Fibroblast of lung (primary cell): Measurements from ENCODE around the gene NFIC. TPM values are rescaled to one million over a fixed set of nuclear protein-coding genes. Genes with fewer than 3 reads are reported as not detected.
A peak's percentile ranks its signal among the peaks of the same experiment; 100 is the strongest.

Experiments used
- DNase-seq, 2 donors: peaks; one replicate each; pipeline versions ENCODE4 v3.0.0 to v3.0.0-alpha.2; 2010; ENCODE audit warnings: low read depth in 2 of 2
- H2AFZ ChIP-seq: 2 replicates; pipeline ENCODE4 v1.5.1; 2012; ENCODE audit warnings: low read length, control low read depth, inconsistent platforms
- H3K27ac ChIP-seq: 2 replicates; pipeline ENCODE4 v1.5.1; 2011; ENCODE audit warnings: low read length, control low read depth; ENCODE audit not compliant: insufficient read depth
- H3K27me3 ChIP-seq: 2 replicates; pipeline ENCODE4 v1.5.1; 2011; ENCODE audit warnings: mild to moderate bottlenecking, low read length; ENCODE audit not compliant: control insufficient read depth, insufficient read depth
- H3K36me3 ChIP-seq: 2 replicates; pipeline ENCODE4 v1.5.1; 2011; ENCODE audit warnings: low read length; ENCODE audit not compliant: control insufficient read depth, insufficient read depth
- H3K4me1 ChIP-seq: 2 replicates; pipeline ENCODE4 v1.5.1; 2011; ENCODE audit warnings: low read length; ENCODE audit not compliant: control insufficient read depth, insufficient read depth; ENCODE audit errors: extremely low read depth
- H3K4me2 ChIP-seq: 2 replicates; pipeline ENCODE4 v1.5.1; 2011; ENCODE audit warnings: low read length, control low read depth; ENCODE audit not compliant: insufficient read depth; ENCODE audit errors: extremely low read depth
- H3K4me3 ChIP-seq, 4 experiments: fragments of 200-600 bp in 1 of 4; sonication (generic) in 1 of 4; replicated peaks in 1 of 4; 2 replicates each; pipeline ENCODE4 v1.5.1; 2011 to 2016; ENCODE audit warnings: low read length in 4 of 4, low read depth in 3 of 4, mild to moderate bottlenecking in 3 of 4, control low read depth in 2 of 4, inconsistent platforms in 1 of 4, mixed read lengths in 1 of 4; ENCODE audit not compliant: insufficient read depth in 1 of 4; ENCODE audit errors: control extremely low read depth in 1 of 4
- H3K79me2 ChIP-seq: 2 replicates; pipeline ENCODE4 v1.5.1; 2012; ENCODE audit warnings: mild to moderate bottlenecking, low read length, inconsistent platforms; ENCODE audit not compliant: control insufficient read depth, insufficient read depth
- H3K9ac ChIP-seq: 2 replicates; pipeline ENCODE4 v1.5.1; 2011; ENCODE audit warnings: mild to moderate bottlenecking, low read length, control low read depth; ENCODE audit not compliant: insufficient read depth
- H3K9me3 ChIP-seq: 2 replicates; pipeline ENCODE4 v1.5.1; 2012; ENCODE audit warnings: low read depth, low read length; ENCODE audit not compliant: control insufficient read depth, insufficient read depth
- H4K20me1 ChIP-seq: 2 replicates; pipeline ENCODE4 v1.5.1; 2011; ENCODE audit warnings: low read length; ENCODE audit not compliant: control insufficient read depth, insufficient read depth; ENCODE audit errors: extremely low read depth
- CTCF ChIP-seq, 2 donors: IDR thresholded peaks in 1 of 2; conservative IDR thresholded peaks in 1 of 2; 1 replicate in 1 of 2; 2 replicates in 1 of 2; pipeline ENCODE4 v1.5.1; 2011 to 2012; ENCODE audit warnings: low read length in 2 of 2, control low read depth in 1 of 2, inconsistent platforms in 1 of 2, low read depth in 1 of 2, mild to moderate bottlenecking in 1 of 2
- EZH2 ChIP-seq: IDR thresholded peaks from 2 replicates; pipeline ENCODE4 v1.5.1; 2012; ENCODE audit warnings: low read length, control low read depth, mild to moderate bottlenecking; ENCODE audit errors: missing control alignments
- polyA plus RNA-seq, 2 donors: library from polyadenylated mRNA; depleted of rRNA in 1 of 2; stranded (reverse) in 1 of 2; unstranded in 1 of 2; fragments of >200 nt; gene quantifications; 2 replicates each; pipeline ENCODE4 v1.2.1, GENCODE V29; 2011 to 2012; ENCODE audit warnings: missing spikeins in 1 of 2
- total RNA-seq: library from RNA; depleted of rRNA; stranded (reverse); fragments of >200 nt; gene quantifications from 2 replicates; pipeline ENCODE4 v1.2.1, GENCODE V29; 2014

Gene NFIC
- total and polyA plus RNA-seq, 2 donors (not counting 1 experiment from before 2014, with no cell fraction given): 7.9 to 66.4 TPM

- no peaks in the 10 kb centered on the region for H4K20me1 ChIP-seq
- H3K9me3 ChIP-seq: no peaks in the 10 kb centered on the region
- no peaks in the 10 kb centered on the region for H3K36me3 ChIP-seq
- peak in 1 of 2 donors; percentile 69 for DNase-seq
- H2AFZ ChIP-seq: no peak overlapping the region
- H3K9ac ChIP-seq: no peak overlapping the region
- no peak overlapping the region for H3K4me3 ChIP-seq
- H3K79me2 ChIP-seq: no peaks in the 10 kb centered on the region
- H3K4me1 ChIP-seq: peaks cover 9% of the 10 kb centered on the region
- H3K27me3 ChIP-seq: no peaks in the 10 kb centered on the region
- H3K27ac ChIP-seq: no peak overlapping the region
- H3K4me2 ChIP-seq: no peak overlapping the region
- TF ChIP-seq EZH2 (no peak), CTCF (conservative IDR thresholded peaks at IDR 0.05 in 1 of 2, IDR thresholded peaks at IDR 0.05 in 1 of 2; ENCODE audit: low read depth in 1 of 2, low read length in 2 of 2) (no peak)
These were observed 16.2 kb upstream of the NFIC start for GRCh38 chr19:3350014-3350663.

- Histone ChIP-seq H3K9me3 (no peaks in the 10 kb centered on the region), H2AFZ (no peak overlapping the region), H3K4me3 (no peak overlapping the region), H3K79me2 (no peaks in the 10 kb centered on the region), H3K36me3 (no peaks in the 10 kb centered on the region), H4K20me1 (no peaks in the 10 kb centered on the region), H3K4me2 (no peak overlapping the region), H3K27me3 (no peaks in the 10 kb centered on the region), H3K4me1 (peaks cover 2% of the 10 kb centered on the region), H3K27ac (no peak overlapping the region), H3K9ac (no peak overlapping the region)
- DNase-seq: no peak
- no peak for TF ChIP-seq CTCF (conservative IDR thresholded peaks at IDR 0.05 in 1 of 2, IDR thresholded peaks at IDR 0.05 in 1 of 2; ENCODE audit: low read depth in 1 of 2, low read length in 2 of 2)
- TF ChIP-seq EZH2: no peak
These were observed 14.5 kb upstream of the NFIC start for GRCh38 chr19:3351702-3352447.

- Histone ChIP-seq H4K20me1 (no peaks in the 10 kb centered on the region), H3K79me2 (no peaks in the 10 kb centered on the region), H3K27ac (no peak overlapping the region), H2AFZ (no peak overlapping the region), H3K36me3 (no peaks in the 10 kb centered on the region), H3K27me3 (no peaks in the 10 kb centered on the region), H3K4me2 (no peak overlapping the region), H3K9me3 (no peaks in the 10 kb centered on the region), H3K4me3 (no peak overlapping the region), H3K9ac (no peak overlapping the region), H3K4me1 (no peaks in the 10 kb centered on the region)
- DNase-seq: no peak
- TF ChIP-seq EZH2 (no peak), CTCF (conservative IDR thresholded peaks at IDR 0.05 in 1 of 2, IDR thresholded peaks at IDR 0.05 in 1 of 2; ENCODE audit: low read depth in 1 of 2, low read length in 2 of 2) (no peak)
These were observed 12.9 kb upstream of the NFIC start for GRCh38 chr19:3353493-3353892.
